ELR (cell line): Measurements from ENCODE around the gene KHDC4.
"Not testable (repeated sequence)": the region's sequence is repeated elsewhere in the genome, so short reads cannot be mapped to it uniquely, and the experiment has no call there.

Experiments
- DNase-seq: peaks from one replicate; pipeline ENCODE4 v3.0.0-alpha.2; 2015; ENCODE audit warnings: low read depth

KHDC4 gene

DNA sequence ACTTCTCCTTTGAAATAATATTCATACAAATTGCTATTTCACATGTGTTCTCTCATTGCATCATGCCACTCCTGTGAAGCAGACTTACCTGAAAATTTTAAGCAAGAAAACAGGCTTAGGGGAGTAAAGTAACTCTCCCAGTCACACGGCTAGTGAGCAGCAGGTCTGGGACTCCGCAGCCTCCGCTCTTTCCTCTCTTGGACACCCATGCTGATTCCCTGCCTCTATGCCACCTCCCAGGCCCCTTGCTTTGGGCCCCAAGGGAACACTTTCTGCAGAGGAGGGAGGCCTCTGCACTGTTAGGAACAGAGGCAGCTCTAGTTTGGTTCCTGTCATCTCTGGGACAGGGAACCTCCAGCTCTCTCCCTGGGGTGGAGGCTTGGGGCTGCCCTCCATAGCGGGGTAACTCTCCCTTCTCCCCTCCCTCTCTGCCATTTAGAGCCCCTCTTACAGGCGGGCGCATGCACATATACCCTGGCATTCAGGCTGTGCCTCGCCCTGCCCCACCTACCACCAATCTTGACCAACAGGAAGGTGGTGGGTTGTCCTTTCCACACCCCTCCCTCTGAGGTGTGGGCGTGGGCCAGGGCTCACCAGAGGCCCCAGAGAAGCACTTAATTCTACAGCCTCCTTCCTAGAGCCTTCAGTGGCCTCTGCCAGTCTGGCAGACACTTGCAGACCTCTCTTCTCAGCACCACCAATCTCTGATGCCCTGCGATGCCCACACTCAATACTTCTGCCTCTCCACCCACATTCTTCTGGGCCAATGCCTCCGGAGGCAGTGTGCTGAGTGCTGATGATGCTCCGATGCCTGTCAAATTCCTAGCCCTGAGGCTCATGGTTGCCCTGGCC lies 7.0 kb upstream of the KHDC4 start, which contains the start of gene RXFP4:
RXFP4 (plus strand) TSS at position 646 of the 852 bp plus-strand sequence; CDS start at position 718, 72 bp downstream.
- DNase-seq, result peak; percentile 30

DNA sequence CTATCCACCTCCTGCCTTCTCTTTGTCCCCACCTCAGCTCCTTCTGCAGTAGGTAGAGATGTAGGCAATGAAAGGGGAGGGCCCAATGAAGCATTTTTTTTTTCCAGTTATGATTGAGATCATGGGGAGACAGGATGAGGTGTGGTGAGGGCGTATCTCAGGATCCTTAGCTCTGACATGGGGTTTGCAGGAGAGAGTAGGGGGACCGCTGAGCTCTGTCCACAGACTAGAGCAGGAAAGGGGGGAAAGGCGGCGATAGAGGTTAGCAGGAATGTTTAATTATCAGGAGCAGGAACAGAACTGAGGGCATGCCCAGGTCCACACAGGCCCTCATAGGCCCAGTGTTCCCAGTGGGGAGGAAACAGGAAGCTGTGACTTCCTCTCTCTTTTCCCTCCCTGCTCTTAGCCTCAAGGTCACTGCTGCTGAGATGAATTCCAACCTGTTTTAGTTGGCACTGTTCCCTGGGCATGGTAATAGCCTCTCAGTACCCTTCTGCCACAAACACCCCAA lies 6.3 kb upstream of the KHDC4 start:
- peak; percentile 68 for DNase-seq

DNA sequence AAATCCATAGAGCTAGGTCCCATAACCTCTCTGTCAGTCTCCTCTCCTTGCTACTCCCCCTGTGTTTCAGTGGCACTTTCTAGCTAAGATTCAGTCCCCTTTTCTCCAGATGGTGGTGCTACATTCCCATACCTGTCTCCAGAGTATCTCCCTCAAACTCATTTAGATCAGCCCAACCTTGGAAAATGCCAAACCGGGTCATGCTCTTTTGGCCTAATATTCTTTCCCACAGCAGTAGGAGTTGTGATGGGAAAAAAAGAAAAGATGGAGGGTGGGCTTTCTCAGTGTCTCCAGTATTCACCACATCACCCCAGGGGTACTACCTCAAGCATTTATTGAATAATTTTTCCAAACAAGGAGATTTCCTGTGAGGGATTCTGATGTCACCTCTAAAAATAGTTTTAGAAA lies 4.0 kb upstream of the KHDC4 start:
- peak; percentile 83 for DNase-seq

DNA sequence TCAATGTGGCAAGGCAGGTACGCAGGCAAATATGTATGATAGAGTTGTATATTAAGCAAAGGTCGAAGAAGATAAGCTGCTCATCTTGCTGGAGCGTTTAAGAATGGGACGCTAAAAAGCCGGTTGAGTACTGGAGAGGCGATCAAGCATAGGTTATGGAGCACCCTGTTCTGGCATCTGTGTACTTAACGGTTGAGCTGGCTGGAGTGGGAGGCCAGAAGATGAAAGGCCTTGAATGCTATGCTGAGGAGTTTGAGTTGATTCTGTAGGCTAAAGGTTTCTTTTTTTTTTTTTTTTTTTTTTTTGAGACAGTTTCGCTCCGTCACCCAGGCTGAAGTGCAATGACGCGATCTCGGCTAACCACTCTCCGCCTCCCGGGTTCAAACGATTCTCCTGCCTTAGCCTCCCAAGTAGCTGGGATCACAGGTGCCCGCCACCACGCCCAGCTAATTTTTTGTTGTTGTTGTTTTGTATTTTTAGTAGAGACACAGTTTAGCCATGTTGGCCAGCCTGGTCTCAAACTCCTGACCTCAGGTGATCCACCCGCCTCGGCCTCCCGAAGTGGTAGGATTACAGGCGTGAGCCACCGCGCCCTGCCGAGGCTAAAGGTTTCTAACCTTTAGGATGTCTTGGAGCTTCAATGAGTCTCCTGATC lies 850 bp upstream of the KHDC4 start:
- no peak for DNase-seq

DNA sequence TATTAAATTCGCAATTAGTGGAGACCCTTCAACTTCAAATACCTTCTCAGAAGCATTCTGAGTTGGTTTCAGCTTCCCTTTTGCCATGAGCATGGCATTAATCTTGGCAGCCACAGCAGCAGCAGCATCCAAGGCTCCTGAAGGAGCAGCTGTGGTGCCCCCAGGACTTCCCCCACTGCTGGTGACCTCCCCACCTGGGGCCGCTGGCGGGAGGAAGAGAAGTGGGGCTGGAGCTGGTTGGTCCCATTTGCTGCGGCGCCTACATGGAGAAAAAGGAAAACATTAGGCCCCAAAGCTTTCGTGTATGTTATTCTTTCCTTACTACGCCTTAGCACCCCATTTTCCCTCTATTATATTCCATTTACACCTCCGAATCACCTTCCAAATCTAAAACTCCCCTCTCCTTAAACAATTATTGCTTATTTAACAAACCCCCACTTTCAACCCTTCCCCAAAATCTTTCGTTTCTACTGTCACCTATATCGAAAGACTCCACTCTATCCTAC lies 569 bp downstream of the KHDC4 start:
- peak; percentile 26 for DNase-seq

DNA sequence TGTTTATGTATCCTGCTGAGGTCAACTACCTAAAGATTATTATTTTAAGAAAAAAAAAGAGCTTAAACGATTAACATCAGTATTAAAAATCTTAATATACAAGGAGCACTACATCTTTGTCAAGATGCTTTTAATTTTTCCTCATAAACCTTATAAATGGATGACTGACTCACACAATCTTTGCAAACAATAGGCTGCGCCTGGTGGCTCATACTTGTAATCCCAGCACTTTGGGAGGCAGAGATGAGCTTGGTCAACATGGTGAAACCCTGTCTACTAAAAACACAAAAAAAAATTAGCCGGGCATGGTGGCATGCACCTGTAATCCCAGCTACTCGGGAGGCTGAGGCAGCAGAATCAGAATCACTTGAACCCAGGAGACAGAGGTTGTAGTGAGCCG lies 1.7 kb downstream of the KHDC4 start:
- peak; percentile 60 for DNase-seq

DNA sequence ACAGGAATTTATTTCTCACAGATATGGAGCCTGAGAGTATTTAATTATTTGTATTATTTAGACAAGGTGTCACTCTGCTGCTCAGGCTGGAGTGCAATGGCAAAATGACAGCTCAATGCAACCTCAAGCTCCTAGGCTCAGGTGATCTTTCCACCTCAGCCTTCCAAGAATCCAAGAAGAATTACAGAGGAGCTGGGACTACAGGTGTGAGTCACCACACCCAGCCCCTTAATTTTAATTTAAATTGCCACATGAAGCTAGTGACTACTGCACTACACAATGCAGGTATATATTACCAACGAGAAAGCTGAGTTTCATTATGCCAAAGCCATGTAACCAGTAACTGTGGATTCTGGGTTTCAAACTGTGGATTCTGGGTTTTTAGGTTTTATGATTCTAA lies 2.1 kb downstream of the KHDC4 start:
- peak; percentile 43 for DNase-seq

DNA sequence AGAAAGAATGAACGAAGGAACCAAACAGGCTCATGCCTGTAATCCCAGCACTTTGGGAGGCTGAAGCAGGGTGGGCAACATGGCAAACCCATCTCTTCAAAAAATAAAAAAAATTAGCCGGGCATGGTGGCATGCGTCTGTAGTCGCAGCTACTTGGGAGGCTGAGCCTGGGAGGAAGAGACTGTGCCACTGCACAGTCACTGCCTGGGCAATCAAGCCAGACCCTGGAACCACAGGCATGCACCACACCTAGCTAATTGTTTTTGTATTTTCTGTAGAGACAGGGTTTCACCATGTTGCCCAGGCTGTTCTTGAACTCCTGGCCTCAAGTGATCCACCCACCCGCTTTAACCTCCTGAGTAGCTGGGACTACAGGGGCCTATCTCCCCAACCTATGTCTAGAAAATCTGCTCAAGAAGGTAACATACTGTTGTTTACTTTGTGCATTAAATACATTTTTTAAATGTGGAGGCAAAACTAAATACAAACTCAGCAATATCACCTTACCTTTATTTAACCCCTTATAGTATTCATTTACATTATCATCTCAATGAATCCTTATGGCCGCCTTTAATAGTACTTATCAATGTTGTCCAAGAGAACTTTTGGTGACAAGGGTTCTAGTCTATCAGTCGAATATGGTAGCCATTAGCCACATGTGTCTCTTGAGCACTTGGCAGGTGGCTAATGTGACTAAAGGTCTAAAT lies 2.7 kb downstream of the KHDC4 start:
- DNase-seq, result no peak

DNA sequence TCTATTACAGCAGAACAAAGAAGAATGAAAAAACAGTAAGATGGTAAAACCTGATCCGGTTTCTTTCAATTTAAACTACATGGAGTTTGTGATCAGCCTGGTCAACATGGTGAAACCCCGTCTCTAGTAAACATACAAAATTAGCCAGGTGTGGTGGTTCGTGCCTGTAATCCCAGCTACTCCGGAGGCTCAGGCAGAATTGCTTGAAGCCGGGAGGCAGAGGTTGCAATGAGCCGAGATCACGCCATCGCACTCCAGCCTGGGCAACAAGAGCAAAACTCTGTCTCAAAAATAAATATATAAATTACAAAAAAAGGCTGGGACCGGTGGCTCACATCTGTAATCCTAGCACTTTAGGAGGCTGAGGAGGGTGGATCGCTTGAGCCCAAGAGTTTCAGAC lies 3.5 kb downstream of the KHDC4 start:
- not testable (repeated sequence) for DNase-seq

DNA sequence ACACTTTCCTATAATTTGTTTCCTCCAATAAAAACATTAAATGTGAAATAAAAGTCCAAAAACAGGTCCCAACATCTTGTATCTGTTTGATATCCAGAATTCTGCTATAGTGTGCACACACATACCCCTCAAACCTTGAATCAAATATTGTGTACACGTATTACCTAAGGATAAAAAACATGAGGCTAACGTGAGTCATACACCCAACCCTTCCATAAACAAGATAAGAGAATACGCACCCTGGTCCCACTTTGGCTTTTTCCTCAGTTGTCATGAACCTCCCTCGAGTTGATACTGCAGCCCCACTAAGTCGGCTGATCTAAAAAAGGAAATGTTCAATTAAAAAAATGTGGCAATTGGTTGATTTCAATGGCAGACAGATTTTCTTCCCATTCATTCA lies 5.2 kb downstream of the KHDC4 start:
- DNase-seq, result peak; percentile 37

DNA sequence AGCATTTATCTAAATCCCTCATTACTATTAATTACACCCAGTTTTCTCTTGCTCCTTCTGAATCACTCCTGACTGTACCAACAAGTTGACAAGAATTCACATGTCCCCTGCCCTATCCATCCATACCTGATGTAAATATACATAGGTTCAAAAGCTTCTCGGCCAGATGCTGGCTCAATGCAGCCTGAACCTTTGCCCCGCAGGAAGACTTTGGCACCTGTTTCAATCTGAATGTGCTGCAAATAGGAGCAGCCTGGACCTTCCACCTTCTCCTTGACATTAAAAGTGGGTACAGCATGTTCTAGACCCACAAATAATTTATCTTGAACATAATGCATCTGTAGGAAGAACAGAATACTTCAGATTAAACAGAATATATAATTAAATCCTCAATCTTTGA lies 8.7 kb downstream of the KHDC4 start:
- DNase-seq, result no peak

DNA sequence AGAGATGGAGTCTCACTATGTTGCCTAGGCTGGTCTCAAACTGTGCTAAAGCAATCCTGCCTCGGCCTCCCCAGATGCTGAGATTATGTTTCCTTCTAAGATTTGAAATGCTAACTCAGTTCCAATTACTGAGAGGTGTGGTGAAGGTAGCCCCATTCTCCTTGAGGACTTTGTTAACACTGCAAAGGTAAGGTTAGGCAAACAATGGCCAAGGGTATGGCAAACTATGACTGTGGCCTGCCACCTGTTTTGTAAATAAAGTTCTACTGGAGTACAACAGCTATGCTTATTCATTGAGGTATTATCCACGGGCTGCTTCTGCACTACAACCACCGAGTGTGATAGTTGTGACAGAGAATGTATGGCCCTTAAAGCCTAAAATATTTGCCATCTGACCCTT lies 13.5 kb downstream of the KHDC4 start:
- no peak for DNase-seq

DNA sequence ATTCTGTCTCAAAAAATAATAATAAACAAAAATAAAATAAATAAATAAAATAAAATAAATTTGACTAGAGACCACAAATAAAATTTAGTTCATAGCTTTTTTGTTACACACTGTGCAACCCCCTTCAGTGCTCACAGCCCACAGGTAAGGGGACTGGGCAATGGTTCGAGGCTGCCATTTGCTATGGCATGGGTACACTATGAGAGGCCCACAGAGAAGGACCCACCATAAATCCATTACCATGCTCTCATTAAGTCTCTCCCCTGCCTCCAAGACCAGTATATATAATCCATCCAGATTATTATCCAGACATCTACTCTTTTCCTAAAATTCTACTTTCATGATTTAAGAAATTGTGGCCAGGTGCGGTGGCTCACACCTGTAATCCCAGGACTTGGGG lies 14.4 kb downstream of the KHDC4 start:
- DNase-seq, result no peak

DNA sequence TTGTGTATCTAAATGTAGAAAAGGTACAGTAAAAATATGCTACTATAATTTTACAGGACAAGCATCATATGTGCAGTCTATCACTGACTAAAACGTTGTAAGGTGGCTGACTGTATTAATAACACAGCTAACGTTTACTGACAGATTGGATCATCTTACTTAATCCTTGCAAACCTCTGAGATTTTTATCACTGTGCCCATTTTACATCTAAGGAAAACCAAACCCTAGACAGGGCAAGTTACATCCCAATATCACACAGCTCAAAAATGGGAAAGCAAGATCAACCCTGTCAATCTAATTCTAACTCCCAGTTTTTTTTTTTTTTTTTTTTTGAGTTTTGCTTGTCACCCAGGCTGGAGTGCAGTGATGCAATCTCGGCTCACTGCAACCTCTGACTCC lies 15.6 kb downstream of the KHDC4 start:
- no peak for DNase-seq

DNA sequence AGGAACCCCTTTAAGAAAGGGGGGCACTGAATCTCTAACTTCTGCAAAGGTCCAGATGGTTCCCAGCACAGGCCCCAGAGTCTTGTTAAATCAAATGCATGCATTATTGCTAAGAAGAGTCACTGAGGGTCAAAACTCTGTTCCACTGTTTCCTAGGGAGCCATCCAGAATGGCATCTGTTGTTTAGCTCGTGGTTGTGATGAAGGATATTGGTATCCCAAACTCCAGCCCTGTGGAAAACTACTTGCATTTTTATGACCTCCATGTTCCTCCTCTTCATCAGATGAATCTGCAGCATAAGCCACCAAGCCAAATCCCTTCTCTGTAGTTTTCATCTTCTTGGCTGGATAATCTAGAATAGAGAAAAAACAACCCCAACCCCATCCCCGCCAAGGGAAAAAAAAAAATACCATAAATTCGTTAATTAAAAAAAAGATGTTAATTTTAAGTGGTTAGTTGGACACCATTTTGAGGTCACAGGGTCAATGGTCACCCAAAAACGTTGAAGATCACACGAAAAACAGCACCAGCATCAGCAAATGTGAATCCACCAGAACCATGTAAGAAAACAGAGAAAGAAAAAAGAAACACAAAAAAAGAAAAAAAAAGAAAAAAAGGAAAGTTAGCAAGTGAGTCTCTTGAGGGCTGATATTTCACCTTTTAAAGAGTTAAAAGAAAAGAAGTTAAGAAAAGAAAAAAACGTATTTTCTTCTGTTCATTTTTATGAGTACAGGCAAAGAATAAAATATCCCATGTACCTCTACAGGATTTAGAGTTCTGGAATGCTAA lies 20.1 kb downstream of the KHDC4 start:
- DNase-seq, result peak; percentile 55

DNA sequence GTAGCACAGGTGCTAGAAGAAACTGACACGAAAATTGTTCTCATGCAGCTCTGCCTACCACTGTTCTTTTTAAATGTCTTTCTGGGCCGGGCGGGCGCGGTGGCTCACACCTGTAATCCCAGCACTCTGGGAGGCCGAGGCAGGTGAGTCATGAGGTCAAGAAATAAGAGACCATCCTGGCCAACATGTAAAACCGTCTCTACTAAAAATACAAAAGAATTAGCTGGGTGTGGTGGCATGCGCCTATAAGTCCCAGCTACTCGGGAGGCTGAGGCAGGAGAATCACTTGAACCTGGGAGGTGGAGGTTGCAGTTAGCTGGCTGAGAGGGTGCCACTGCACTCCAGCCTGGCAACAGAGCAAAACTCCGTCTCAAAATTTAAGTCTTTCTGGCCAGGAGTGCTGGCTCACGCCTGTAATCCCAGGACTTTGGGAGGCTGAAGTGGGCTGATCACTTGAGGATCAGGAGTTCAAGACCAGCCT lies 22.1 kb downstream of the KHDC4 start:
- DNase-seq, result peak; percentile 42

DNA sequence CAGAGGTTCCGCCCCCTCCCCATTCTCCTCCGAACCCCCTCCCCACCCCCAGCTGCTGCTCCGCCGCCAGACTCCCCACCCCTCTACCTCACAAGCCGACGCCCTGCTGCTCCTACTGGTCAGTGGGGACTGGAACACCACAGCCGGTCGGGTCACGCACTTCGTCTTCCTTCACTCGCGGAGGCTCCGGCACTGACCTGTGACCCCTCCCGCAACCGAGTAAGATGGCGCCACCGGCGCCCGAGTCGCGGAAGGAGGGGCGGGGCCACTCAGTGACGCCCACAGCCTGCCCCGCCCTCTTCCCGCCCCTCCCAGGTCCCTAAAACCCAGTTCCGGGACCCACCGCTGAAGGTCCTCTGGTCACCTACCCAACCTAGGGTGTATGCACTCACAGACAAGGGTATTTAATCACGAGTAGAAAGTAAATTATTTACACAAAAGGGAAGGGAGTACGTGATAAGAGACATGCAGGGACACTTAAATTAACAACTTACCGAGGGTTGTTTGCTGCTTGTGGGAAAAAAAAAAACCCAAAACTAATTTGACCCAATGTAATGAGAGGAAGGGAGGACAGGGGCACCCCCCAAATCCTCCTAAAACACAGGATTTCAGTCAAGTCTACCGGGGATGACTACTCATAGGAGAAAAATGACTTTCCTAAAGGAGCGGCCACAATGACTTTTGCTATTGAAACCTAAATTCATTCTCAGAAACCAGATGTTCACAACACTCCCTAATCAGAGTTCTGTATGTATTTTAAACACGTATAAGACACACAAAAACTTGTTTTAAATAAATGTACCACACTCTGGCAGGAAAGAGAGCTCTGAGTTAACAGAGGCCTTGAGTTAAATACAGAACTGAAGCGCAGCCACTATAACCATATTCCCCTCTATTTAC lies 22.8 kb downstream of the KHDC4 start, which contains the start of gene RIT1:
RIT1 (minus strand) TSS at position 194 of the 900 bp plus-strand sequence. CDS start 588 bp downstream, outside the sequence.
- peak; percentile 87 for DNase-seq

DNA sequence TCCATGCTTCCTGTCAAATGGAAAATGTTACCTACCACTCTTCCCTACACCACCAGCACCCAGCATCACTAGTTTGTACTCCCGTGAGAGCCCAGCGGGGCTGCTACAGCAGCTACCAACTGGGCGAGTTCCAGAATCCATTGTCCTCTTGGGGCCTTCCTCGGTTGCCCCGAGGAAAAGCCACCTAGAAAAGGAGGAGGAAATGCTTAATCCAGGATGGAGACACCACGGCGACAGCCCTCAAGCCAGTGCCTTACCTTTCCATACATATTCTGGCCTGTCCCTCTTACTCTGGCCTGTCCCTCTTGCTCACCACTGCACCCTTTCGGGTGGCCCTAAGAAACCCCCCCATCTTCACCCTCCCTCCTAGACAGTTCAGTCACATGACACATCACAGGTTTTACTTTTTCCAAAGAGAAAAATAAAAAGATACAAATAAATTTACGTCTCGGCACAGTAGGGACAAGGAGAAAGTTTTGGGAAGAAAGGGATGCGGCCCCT lies 23.5 kb downstream of the KHDC4 start:
- DNase-seq, result peak; percentile 59

DNA sequence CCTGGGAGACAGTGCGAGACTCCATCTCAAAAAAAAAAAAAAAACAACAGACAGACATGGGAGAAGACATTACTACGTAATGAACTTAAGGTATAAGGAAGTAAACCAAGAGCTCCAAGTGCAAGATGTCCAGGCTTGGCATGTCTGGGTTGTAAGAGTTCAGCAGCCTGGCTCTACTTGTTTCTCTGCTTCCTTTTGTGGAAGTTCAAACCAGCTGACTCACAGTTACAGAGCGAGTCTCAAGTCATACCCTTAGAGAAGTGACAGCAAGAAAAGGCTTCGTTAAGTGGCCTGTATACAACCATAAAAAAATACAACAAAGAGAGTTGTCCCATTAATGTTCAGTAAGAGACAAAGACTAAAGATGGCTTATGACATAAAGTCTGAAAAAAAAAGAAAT lies 24.3 kb downstream of the KHDC4 start:
- peak; percentile 58 for DNase-seq

DNA sequence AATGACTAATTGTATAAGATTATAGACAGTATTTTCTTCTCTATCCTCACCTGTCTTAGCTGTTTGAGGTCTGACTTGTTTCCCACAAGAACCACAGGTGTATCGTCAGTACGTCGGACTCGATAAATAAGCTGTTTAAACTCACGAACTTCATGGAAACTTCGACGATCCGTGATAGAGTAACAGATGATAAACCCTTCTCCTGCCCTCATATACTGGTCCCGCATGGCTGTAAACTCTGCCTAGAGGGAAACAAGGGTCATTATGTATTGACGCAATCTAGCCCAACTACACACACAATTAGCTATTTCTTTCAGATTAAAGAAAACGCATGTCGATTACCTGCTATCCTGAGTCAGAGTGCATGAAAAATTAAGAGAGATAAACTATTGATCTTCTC lies 30.0 kb downstream of the KHDC4 start:
- DNase-seq, result no peak
